SU-DHL-6 (cell line): Measurements from ENCODE around the gene RBP5.

Experiments
- H2AFZ ChIP-seq: fragments of 200-600 bp; sonication (generic); 2 replicates; pipeline ENCODE4 v1.6.1; 2014; ENCODE audit warnings: low read depth, mild to moderate bottlenecking, moderate library complexity, mixed read lengths, antibody characterized with exemption, low read length; ENCODE audit not compliant: severe bottlenecking
- H3F3A ChIP-seq: fragments of 200-600 bp; shearing (Covaris generic); 2 replicates; pipeline ENCODE4 v1.6.0; 2016; ENCODE audit warnings: antibody characterized with exemption, mild to moderate bottlenecking; ENCODE audit not compliant: insufficient read depth
- H3K27ac ChIP-seq: fragments of 200-600 bp; sonication (generic); 2 replicates; pipeline ENCODE4 v1.5.1; 2016; ENCODE audit warnings: low read depth, mild to moderate bottlenecking, low read length, moderate library complexity, mixed read lengths
- H3K27me3 ChIP-seq: fragments of 200-600 bp; sonication (generic), shearing (Covaris generic); 2 replicates; pipeline ENCODE4 v1.6.0; 2014; ENCODE audit warnings: mild to moderate bottlenecking, low read length
- H3K36me3 ChIP-seq: fragments of 200-600 bp; sonication (generic); 2 replicates; pipeline ENCODE4 v1.6.1; 2014; ENCODE audit warnings: mild to moderate bottlenecking, low read length, mixed read lengths
- H3K4me2 ChIP-seq: fragments of 300-600, 200-600 bp; shearing (Covaris generic), sonication (generic); 2 replicates; pipeline ENCODE4 v1.6.0; 2014; ENCODE audit warnings: low read length, low read depth, mild to moderate bottlenecking; ENCODE audit not compliant: poor library complexity, severe bottlenecking
- H3K4me3 ChIP-seq: fragments of 200-600 bp; sonication (generic); 2 replicates; pipeline ENCODE4 v1.5.1; 2014; ENCODE audit warnings: antibody characterized with exemption, low read length, mild to moderate bottlenecking, mixed read lengths; ENCODE audit not compliant: insufficient read depth, poor library complexity, severe bottlenecking
- H3K79me2 ChIP-seq: fragments of 200-600 bp; sonication (generic); 2 replicates; pipeline ENCODE4 v1.6.1; 2014; ENCODE audit warnings: mild to moderate bottlenecking, low read length, moderate library complexity; ENCODE audit not compliant: insufficient read depth
- H3K9ac ChIP-seq: fragments of 200-600 bp; sonication (generic); 2 replicates; pipeline ENCODE4 v1.7.0; 2014; ENCODE audit warnings: mild to moderate bottlenecking, low read length
- H3K9me2 ChIP-seq: fragments of 200-600 bp; sonication (generic); replicated peaks from 2 replicates; pipeline ENCODE4 v1.6.1; 2014; ENCODE audit warnings: low read length; ENCODE audit not compliant: insufficient read depth
- H3K9me3 ChIP-seq: fragments of 200-600 bp; sonication (generic); 2 replicates; pipeline ENCODE4 v1.6.1; 2014; ENCODE audit warnings: low read length, mixed read lengths; ENCODE audit not compliant: insufficient read depth
- H4K20me1 ChIP-seq: fragments of 200-600 bp; sonication (generic); 2 replicates; pipeline ENCODE4 v1.6.1; 2014; ENCODE audit warnings: low read depth, mild to moderate bottlenecking, antibody characterized with exemption, low read length, moderate library complexity, mixed read lengths
- CTCF ChIP-seq: fragments of 200-600 bp; sonication (generic); IDR thresholded peaks from one replicate; pipeline ENCODE4 v1.5.1; 2017; ENCODE audit warnings: antibody characterized with exemption, mild to moderate bottlenecking, low read length, moderate library complexity; ENCODE audit not compliant: insufficient read depth, poor library complexity, severe bottlenecking
- EZH2phosphoT487 ChIP-seq: fragments of 200-600 bp; sonication (generic), shearing (Covaris generic); conservative IDR thresholded peaks from 2 replicates; pipeline ENCODE4 v1.6.1; 2018; ENCODE audit warnings: mild to moderate bottlenecking, antibody characterized with exemption, low read length, moderate library complexity, mixed read lengths

The RBP5 gene

GRCh38 chr12:7156259-7157197, 27.8 kb upstream of the RBP5 start:
- no peak for TF ChIP-seq EZH2phosphoT487
- no peaks in the 10 kb centered on the region for H3K9me3 ChIP-seq
- no peak overlapping the region for H2AFZ ChIP-seq
- no peaks in the 10 kb centered on the region for H3K27me3 ChIP-seq
- H3F3A ChIP-seq, result no peaks in the 10 kb centered on the region
- no peaks in the 10 kb centered on the region for H3K36me3 ChIP-seq
- H3K4me2 ChIP-seq, result no peak overlapping the region
- H3K27ac ChIP-seq, result no peak overlapping the region
- no peak overlapping the region for H3K4me3 ChIP-seq
- H3K79me2 ChIP-seq, result no peaks in the 10 kb centered on the region
- no peaks in the 10 kb centered on the region for H4K20me1 ChIP-seq
- H3K9ac ChIP-seq, result no peak overlapping the region
- no peaks in the 10 kb centered on the region for H3K9me2 ChIP-seq

- H3K36me3 ChIP-seq, result no peaks in the 10 kb centered on the region
- H3F3A ChIP-seq, result no peaks in the 10 kb centered on the region
- H4K20me1 ChIP-seq, result no peaks in the 10 kb centered on the region
- no peaks in the 10 kb centered on the region for H3K9me3 ChIP-seq
- H2AFZ ChIP-seq, result no peak overlapping the region
- no peak overlapping the region for H3K9ac ChIP-seq
- H3K79me2 ChIP-seq, result no peaks in the 10 kb centered on the region
- no peaks in the 10 kb centered on the region for H3K9me2 ChIP-seq
- H3K4me3 ChIP-seq, result no peak overlapping the region
- no peak overlapping the region for H3K27ac ChIP-seq
- H3K4me2 ChIP-seq, result no peak overlapping the region
- no peak for TF ChIP-seq CTCF
- TF ChIP-seq EZH2phosphoT487, result no peak
- H3K27me3 ChIP-seq, result no peaks in the 10 kb centered on the region
These were observed 26.9 kb upstream of the RBP5 start for GRCh38 chr12:7155471-7156034.

- H2AFZ ChIP-seq, result no peak overlapping the region
- H3K79me2 ChIP-seq, result no peaks in the 10 kb centered on the region
- no peak overlapping the region for H3K4me3 ChIP-seq
- H3K9me3 ChIP-seq, result no peaks in the 10 kb centered on the region
- no peaks in the 10 kb centered on the region for H3K9me2 ChIP-seq
- H3K27me3 ChIP-seq, result no peaks in the 10 kb centered on the region
- H4K20me1 ChIP-seq, result no peaks in the 10 kb centered on the region
- H3K4me2 ChIP-seq, result no peak overlapping the region
- H3F3A ChIP-seq, result no peaks in the 10 kb centered on the region
- no peak overlapping the region for H3K9ac ChIP-seq
- no peaks in the 10 kb centered on the region for H3K36me3 ChIP-seq
- TF ChIP-seq CTCF, result no peak
- no peak overlapping the region for H3K27ac ChIP-seq
These were observed 26.3 kb upstream of the RBP5 start for GRCh38 chr12:7154901-7155470.

GRCh38 chr12:7154042-7154441, 25.4 kb upstream of the RBP5 start:
- Histone ChIP-seq H4K20me1 (no peaks in the 10 kb centered on the region), H3K36me3 (no peaks in the 10 kb centered on the region), H3K27ac (no peak overlapping the region), H3K27me3 (no peaks in the 10 kb centered on the region), H3K9me3 (no peaks in the 10 kb centered on the region), H3F3A (no peaks in the 10 kb centered on the region), H3K4me2 (no peak overlapping the region), H3K9me2 (no peaks in the 10 kb centered on the region), H3K79me2 (no peaks in the 10 kb centered on the region), H2AFZ (no peak overlapping the region), H3K4me3 (no peak overlapping the region), H3K9ac (no peak overlapping the region)
- TF ChIP-seq EZH2phosphoT487 (no peak), CTCF (no peak)
